Mesodermal cell (in vitro differentiated cells): ENCODE results near the gene TMEM255B.

Source experiments
- H3K27ac ChIP-seq: 2 replicates; pipeline ENCODE4 v1.7.0; 2013; ENCODE audit warnings: mild to moderate bottlenecking, low read depth, low read length, moderate library complexity; ENCODE audit not compliant: severe bottlenecking
- H3K36me3 ChIP-seq: 2 replicates; pipeline ENCODE4 v1.7.1; 2013; ENCODE audit warnings: mild to moderate bottlenecking, low read length, moderate library complexity; ENCODE audit not compliant: control insufficient read depth, insufficient read depth
- H3K4me1 ChIP-seq: one replicate; pipeline ENCODE4 v1.7.1; 2013; ENCODE audit warnings: mild to moderate bottlenecking, low read length; ENCODE audit not compliant: insufficient read depth, control insufficient read depth, poor library complexity, severe bottlenecking
- H3K4me3 ChIP-seq: 2 replicates; pipeline ENCODE4 v1.7.0; 2013; ENCODE audit warnings: low read length, control low read depth, mild to moderate bottlenecking; ENCODE audit not compliant: insufficient read depth, poor library complexity, severe bottlenecking; ENCODE audit errors: extremely low read depth
- H3K9me3 ChIP-seq: 2 replicates; pipeline ENCODE4 v1.7.1; 2013; ENCODE audit warnings: mild to moderate bottlenecking, low read length, moderate library complexity; ENCODE audit not compliant: control insufficient read depth
- WGBS, 2 experiments: methylation state at CpG; one replicate each; pipeline ENCODE4 v1.1.5; 2013; ENCODE audit warnings: missing lambda C conversion rate in 2 of 2; ENCODE audit not compliant: insufficient coverage in 2 of 2; 5-methylcytosine and 5-hydroxymethylcytosine counted together

TMEM255B gene

DNA sequence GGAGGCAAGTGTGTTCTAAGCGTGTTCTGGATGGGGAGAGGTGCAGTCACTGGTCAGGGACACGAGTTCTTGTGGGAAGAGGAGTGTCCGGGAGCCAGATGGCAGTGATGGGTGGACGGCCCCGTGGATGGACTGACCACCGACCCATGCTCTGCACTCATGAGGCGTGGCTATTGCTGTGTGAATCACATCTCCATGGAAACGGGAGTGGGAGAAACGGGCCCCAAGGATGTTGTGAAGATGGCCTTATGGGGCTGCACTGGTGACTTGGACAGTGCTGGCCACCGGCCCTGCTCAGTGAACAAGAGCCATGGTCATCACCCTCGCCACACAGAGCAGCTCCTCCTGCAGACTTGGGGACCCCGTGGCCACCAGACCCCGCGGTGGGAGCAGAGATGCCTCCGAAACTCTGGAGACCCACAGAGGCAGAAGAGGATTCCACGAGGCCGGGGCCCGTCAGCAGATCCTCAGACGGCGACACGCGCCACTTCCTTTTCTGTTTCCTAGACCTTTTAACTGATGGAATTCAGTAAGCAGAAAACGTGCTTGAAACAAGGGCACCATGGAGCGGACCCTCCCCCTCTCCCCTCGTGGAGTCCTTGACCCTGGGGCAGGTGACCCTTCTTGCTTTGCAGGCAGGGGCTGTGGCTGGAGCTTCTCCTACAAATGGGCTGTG lies 57.4 kb downstream of the TMEM255B start:
- WGBS, 2 experiments, result 85 to 89% methylated on average over 20 to 25 of the region's 25 CpGs
- no peak overlapping the region for H3K4me3 ChIP-seq
- peaks cover 28% of the 10 kb centered on the region for H3K4me1 ChIP-seq
- no peaks in the 10 kb centered on the region for H3K9me3 ChIP-seq
- no peak overlapping the region for H3K27ac ChIP-seq
- no peaks in the 10 kb centered on the region for H3K36me3 ChIP-seq

DNA sequence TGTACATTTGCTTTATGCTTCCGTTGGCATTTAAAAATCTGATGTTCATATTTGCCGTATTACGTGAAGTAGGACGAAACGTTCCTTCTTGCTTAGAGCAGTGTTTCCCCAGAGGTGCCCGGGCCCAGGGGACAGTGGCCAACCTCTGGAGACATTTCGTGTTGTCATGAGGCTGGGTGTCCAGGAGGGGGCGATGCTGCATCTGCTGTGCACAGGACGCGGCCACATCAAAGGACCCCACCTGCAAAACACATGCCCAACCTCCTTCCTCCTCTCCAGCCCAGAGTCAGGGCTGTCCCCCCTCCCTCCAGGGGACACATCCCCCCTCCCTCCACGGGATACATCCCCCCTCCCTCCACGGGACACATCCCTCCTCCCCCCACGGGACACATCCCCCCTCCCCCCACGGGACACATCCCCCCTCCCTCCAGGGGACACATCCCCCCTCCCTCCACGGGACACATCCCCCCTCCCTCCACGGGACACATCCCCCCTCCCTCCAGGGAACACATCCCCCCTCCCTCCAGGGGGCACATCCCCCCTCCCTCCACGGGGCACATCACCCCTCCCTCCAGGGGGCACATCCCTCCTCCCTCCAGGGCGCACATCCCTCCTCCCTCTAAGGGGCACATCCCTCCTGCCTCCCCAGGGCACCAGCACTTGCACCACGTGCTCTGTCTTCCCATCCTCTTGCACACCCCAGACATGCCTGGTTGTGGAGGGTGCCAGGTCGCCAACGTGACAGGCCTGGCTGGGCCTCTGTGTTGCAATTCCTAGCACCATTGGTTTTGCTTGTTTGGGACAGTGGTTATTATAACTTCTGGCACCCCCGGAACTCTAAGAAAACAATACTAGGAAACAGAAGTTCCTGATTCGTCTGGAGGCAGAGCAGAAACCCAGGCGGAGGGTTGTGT lies 58.2 kb downstream of the TMEM255B start:
- 53 to 80% methylated on average over 9 to 12 of the region's 24 CpGs for WGBS, 2 experiments
- H3K27ac ChIP-seq, result no peak overlapping the region

GRCh38 chr13:113817860-113818691 lies 59.0 kb downstream of the TMEM255B start:
- Histone ChIP-seq H3K36me3 (no peaks in the 10 kb centered on the region), H3K4me1 (peaks cover 38% of the 10 kb centered on the region), H3K27ac (no peak overlapping the region), H3K9me3 (no peaks in the 10 kb centered on the region), H3K4me3 (no peak overlapping the region)
- 90 to 93% methylated on average over 44 to 56 of the region's 60 CpGs for WGBS, 2 experiments

More for the DNA sequence above, 58.2 kb downstream of the TMEM255B start:
- Histone ChIP-seq H3K9me3 (no peaks in the 10 kb centered on the region), H3K4me3 (no peak overlapping the region), H3K4me1 (peaks cover 35% of the 10 kb centered on the region), H3K36me3 (no peaks in the 10 kb centered on the region)

DNA sequence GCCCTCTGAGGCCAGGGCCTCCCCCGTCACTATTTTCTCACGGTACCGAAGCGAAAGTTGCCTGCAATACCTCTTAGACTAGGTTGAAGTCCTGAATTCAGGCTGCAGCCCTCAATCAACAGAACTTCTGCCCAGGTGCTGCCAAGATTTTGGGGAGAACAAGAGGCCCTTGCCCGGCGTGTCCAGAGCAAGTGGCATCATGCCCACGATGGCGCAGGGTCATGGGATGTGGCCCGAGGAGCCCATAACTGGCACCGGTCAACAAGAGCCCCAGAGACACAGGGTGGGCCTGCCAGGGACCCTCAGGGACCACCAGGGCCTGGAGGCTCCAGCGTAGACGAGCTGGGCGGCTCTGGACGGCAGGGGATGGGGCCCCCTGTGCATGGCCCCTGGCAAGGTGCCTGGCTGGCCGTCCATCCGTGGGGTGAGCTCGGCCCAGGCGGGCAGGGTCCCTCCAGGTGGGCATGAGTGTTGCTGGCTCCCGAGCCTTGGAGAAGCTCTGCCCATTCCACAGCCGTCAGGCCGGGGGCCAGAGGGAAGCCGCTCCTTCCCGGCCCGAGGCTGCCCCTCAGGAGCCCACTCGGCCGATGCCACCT lies 59.8 kb downstream of the TMEM255B start:
- Histone ChIP-seq H3K36me3 (no peaks in the 10 kb centered on the region), H3K9me3 (no peaks in the 10 kb centered on the region), H3K4me1 (peaks cover 38% of the 10 kb centered on the region), H3K27ac (no peak overlapping the region), H3K4me3 (no peak overlapping the region)
- 90 to 95% methylated on average over 19 to 24 of the region's 26 CpGs for WGBS, 2 experiments

- 87 to 89% methylated on average over 9 to 11 of the region's 13 CpGs for WGBS, 2 experiments
- Histone ChIP-seq H3K27ac (no peak overlapping the region), H3K4me3 (no peak overlapping the region), H3K4me1 (peaks cover 38% of the 10 kb centered on the region), H3K9me3 (no peaks in the 10 kb centered on the region), H3K36me3 (no peaks in the 10 kb centered on the region)
These were observed 60.3 kb downstream of the TMEM255B start for GRCh38 chr13:113819341-113819730.

DNA sequence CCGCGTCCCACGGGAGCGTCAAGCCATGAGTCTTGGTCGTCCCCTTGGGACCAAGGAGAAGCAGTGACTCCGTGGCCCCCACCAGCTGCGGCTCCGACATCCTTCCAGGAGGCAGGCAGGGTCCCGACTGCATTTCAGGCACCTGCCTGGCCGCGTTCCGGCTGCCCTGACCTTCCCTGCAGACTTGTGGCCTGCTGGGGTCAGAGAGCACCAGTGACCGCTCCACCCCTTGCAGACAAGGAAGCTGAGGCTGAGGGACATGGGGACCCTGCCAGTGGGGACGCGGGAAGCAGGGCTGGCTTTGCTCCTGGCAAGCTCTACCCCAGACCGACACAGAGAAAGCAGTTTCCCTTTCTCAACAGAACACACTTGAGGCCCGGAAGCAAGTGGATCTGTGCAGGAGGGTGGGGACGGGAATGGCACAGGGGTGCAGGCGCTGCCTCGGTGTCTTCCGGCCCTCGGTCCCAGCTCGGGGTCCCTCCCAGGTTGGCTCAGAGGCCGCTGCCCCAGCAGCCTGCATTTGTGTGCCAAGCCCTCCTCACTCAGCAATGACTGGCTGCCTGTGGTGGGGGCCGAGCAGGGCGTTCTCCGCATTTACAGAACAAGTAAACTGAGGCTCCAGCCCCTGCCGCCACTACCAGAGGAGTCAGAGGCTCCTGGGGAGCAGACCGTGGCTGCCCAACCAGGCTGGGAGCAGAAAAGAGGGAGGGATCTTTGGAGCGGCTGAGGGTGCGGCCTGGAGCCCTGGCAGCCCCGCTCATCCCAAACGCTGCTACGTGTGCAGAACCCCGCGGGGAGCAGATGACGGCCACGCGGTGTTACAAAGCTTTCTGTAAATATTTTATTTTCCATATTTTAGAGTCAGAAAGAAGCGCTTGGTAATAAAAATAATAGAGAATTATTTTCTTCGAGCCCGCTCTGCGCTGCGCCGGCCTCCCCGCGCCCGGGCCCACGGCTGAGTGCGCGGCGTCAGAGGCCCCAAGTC lies 61.0 kb downstream of the TMEM255B start:
- Histone ChIP-seq H3K36me3 (no peaks in the 10 kb centered on the region), H3K4me1 (peaks cover 38% of the 10 kb centered on the region), H3K4me3 (no peak overlapping the region), H3K27ac (peak overlapping the region; percentile 84), H3K9me3 (no peaks in the 10 kb centered on the region)
- 92 to 96% methylated on average over 31 of the region's 52 CpGs for WGBS, 2 experiments

GRCh38 chr13:113820813-113821651 lies 62.0 kb downstream of the TMEM255B start:
- Histone ChIP-seq H3K4me1 (peaks cover 38% of the 10 kb centered on the region), H3K9me3 (no peaks in the 10 kb centered on the region), H3K36me3 (no peaks in the 10 kb centered on the region), H3K4me3 (no peak overlapping the region), H3K27ac (peak overlapping the region; percentile 84)
- WGBS, 2 experiments, result 63 to 68% methylated on average over 51 to 52 of the region's 54 CpGs

DNA sequence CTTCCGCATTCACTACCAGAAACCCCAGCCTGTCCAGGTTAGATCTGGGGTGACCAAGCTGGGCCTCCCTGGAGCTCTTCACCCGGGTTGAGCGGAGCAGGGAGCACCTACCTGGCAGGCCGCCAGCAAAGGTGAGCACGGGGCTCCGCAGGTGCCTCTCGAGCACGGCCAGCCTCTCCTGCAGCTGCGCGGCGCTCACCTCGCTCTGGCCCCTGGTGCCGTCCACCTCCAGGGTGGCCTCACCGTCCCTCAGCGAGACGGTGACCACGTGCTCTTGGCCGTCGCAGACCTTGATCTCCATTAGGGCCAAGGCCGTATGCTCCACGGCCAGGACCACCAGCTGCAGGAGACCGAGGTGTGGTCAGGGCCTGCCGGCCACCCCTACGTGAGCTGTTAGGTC lies 62.8 kb downstream of the TMEM255B start:
- Histone ChIP-seq H3K4me1 (peaks cover 30% of the 10 kb centered on the region), H3K36me3 (no peaks in the 10 kb centered on the region), H3K9me3 (no peaks in the 10 kb centered on the region), H3K4me3 (no peak overlapping the region), H3K27ac (peak overlapping the region; percentile 84)
- 97 to 98% methylated on average over 24 of the region's 24 CpGs for WGBS, 2 experiments

DNA sequence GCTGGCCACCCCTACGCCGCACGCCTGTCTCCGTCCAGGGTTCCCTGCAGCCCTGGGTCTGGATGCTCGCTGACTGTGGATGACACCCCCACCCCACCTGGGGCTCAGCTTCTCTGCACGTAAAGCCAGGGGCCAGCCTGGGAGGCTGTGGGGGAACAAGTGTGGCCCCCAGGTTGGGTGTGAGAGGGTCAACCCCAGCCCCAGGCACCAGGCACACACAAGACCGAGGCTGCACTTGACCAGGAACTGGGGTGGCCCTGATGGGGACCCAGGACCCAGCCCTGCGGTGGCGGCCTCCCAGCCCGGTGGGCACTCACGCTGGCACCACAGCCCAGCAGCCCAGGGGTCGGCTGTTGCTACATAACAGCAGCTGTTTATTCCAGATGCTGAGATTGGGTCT lies 63.2 kb downstream of the TMEM255B start:
- H3K9me3 ChIP-seq, result no peaks in the 10 kb centered on the region
- H3K4me3 ChIP-seq, result no peak overlapping the region
- H3K36me3 ChIP-seq, result no peaks in the 10 kb centered on the region
- peaks cover 30% of the 10 kb centered on the region for H3K4me1 ChIP-seq
- 94 to 98% methylated on average over 8 to 9 of the region's 12 CpGs for WGBS, 2 experiments
- no peak overlapping the region for H3K27ac ChIP-seq
